ENCODE measurements around the gene ATXN7L1. TPM values are rescaled to one million over a fixed set of nuclear protein-coding genes. Genes with fewer than 3 reads are reported as not detected.

Gene ATXN7L1
- polyA plus RNA-seq, 1 experiment = 2.7 TPM

GRCh38 chr7:105707381-105707780, 169.0 kb downstream of the ATXN7L1 start:
- TF ChIP-seq, protein P1, sequence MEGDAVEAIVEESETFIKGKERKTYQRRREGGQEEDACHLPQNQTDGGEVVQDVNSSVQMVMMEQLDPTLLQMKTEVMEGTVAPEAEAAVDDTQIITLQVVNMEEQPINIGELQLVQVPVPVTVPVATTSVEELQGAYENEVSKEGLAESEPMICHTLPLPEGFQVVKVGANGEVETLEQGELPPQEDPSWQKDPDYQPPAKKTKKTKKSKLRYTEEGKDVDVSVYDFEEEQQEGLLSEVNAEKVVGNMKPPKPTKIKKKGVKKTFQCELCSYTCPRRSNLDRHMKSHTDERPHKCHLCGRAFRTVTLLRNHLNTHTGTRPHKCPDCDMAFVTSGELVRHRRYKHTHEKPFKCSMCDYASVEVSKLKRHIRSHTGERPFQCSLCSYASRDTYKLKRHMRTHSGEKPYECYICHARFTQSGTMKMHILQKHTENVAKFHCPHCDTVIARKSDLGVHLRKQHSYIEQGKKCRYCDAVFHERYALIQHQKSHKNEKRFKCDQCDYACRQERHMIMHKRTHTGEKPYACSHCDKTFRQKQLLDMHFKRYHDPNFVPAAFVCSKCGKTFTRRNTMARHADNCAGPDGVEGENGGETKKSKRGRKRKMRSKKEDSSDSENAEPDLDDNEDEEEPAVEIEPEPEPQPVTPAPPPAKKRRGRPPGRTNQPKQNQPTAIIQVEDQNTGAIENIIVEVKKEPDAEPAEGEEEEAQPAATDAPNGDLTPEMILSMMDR (IDR thresholded peaks at IDR 0.05; ENCODE audit: insufficient read depth, low read depth, low read length) = no peak
- DNase-seq (ENCODE audit: low read depth) = no peak
- Histone ChIP-seq H3K27me3 (ENCODE audit: control insufficient read depth, insufficient read depth, low read length) (no peaks in the 10 kb centered on the region), H3K36me3 (ENCODE audit: control insufficient read depth, insufficient read depth, low read length) (0 out of 2 replicates have a peak, but pooled peaks cover 1% of the 10 kb centered on the region), H3K4me3 (ENCODE audit: low read depth, low read length) (no peak overlapping the region)
- POLR2A ChIA-PET = no interaction called here
- CTCF ChIA-PET = interaction anchor here (0.7 to 1.3 kb wide), 2 partner anchors 11 to 28 kb away, joined by 3 read pairs; no protein-coding TSS in a partner anchor

GRCh38 chr7:105705427-105705826, 171.0 kb downstream of the ATXN7L1 start:
- H3K36me3 ChIP-seq (ENCODE audit: control insufficient read depth, insufficient read depth, low read length) = 0 out of 2 replicates have a peak, but pooled peaks cover 1% of the 10 kb centered on the region
- H3K27me3 ChIP-seq (ENCODE audit: control insufficient read depth, insufficient read depth, low read length) = no peaks in the 10 kb centered on the region
- no peak overlapping the region for H3K4me3 ChIP-seq (ENCODE audit: low read depth, low read length)
- POLR2A ChIA-PET = no interaction called here
- no peak for DNase-seq (ENCODE audit: low read depth)
- CTCF ChIA-PET = no interaction called here
- TF ChIP-seq, protein P1 (IDR thresholded peaks at IDR 0.05; ENCODE audit: insufficient read depth, low read depth, low read length) = no peak

- POLR2A ChIA-PET = no interaction called here
- DNase-seq (ENCODE audit: low read depth) = no peak
- TF ChIP-seq, protein P1 (IDR thresholded peaks at IDR 0.05; ENCODE audit: insufficient read depth, low read depth, low read length) = no peak
- Histone ChIP-seq H3K4me3 (ENCODE audit: low read depth, low read length) (no peak overlapping the region), H3K27me3 (ENCODE audit: control insufficient read depth, insufficient read depth, low read length) (no peaks in the 10 kb centered on the region), H3K36me3 (ENCODE audit: control insufficient read depth, insufficient read depth, low read length) (0 out of 2 replicates have a peak, but pooled peaks cover 1% of the 10 kb centered on the region)
- CTCF ChIA-PET = no interaction called here
Measured at GRCh38 chr7:105703207-105703930, 173.0 kb downstream of the ATXN7L1 start.

GRCh38 chr7:105699568-105700236, 176.7 kb downstream of the ATXN7L1 start:
- POLR2A ChIA-PET = no interaction called here
- TF ChIP-seq, protein P1 (IDR thresholded peaks at IDR 0.05; ENCODE audit: insufficient read depth, low read depth, low read length) = no peak
- no peak for DNase-seq (ENCODE audit: low read depth)
- Histone ChIP-seq H3K36me3 (ENCODE audit: control insufficient read depth, insufficient read depth, low read length) (no peaks in the 10 kb centered on the region), H3K27me3 (ENCODE audit: control insufficient read depth, insufficient read depth, low read length) (no peaks in the 10 kb centered on the region), H3K4me3 (ENCODE audit: low read depth, low read length) (no peak overlapping the region)
- CTCF ChIA-PET = interaction anchor here (1.2 kb wide), 1 partner anchor 14 kb away, joined by 3 read pairs; no protein-coding TSS in a partner anchor

- no peak overlapping the region for H3K4me3 ChIP-seq (ENCODE audit: low read depth, low read length)
- ChIA-PET CTCF (interaction anchor here (1.1 kb wide), 1 partner anchor 46 kb away, joined by 3 read pairs; no protein-coding TSS in a partner anchor), POLR2A (no interaction called here)
- TF ChIP-seq, protein P1 (IDR thresholded peaks at IDR 0.05; ENCODE audit: insufficient read depth, low read depth, low read length) = no peak
- no peaks in the 10 kb centered on the region for H3K27me3 ChIP-seq (ENCODE audit: control insufficient read depth, insufficient read depth, low read length)
- DNase-seq (ENCODE audit: low read depth) = no peak
- no peaks in the 10 kb centered on the region for H3K36me3 ChIP-seq (ENCODE audit: control insufficient read depth, insufficient read depth, low read length)
Measured at GRCh38 chr7:105698531-105698930, 177.9 kb downstream of the ATXN7L1 start.

Data from BJ (cell line).